WTC11 (cell line): Measurements from ENCODE around the gene TRIM44. TPM values are rescaled to one million over a fixed set of nuclear protein-coding genes. Genes with fewer than 3 reads are reported as not detected.

Experiments
- ATAC-seq: fragments of 200-7000 bp; cut with Tn5 transposase; 2 replicates; pipeline ENCODE4 v1.10.0; 2021; ENCODE audit warnings: mild to moderate bottlenecking, moderate library complexity
- CTCF ChIA-PET: fragments of 300-600 bp; sonication (Branson Sonifier 250); formaldehyde crosslinking; loops from one replicate; lab custom pipeline; 2021; ENCODE audit warnings: antibody characterized with exemption; lab: Charles Lee
- POLR2A ChIA-PET: fragments of 350-600 bp; sonication (Branson Sonifier 250); formaldehyde crosslinking; loops from one replicate; lab custom pipeline; 2021; ENCODE audit warnings: antibody characterized with exemption; lab: Charles Lee
- DNase-seq: peaks from one replicate; pipeline ENCODE4 v3.0.0; 2021; ENCODE audit warnings: low spot score
- H3K27ac Mint-ChIP-seq: 2 replicates; pipeline ENCODE4 v1.8.0; 2021; ENCODE audit warnings: mixed read lengths
- H3K27me3 Mint-ChIP-seq: 2 replicates; pipeline ENCODE4 v1.8.0; 2021; ENCODE audit warnings: low read depth, mild to moderate bottlenecking, moderate library complexity, mixed read lengths
- H3K36me3 Mint-ChIP-seq: 2 replicates; pipeline ENCODE4 v1.8.0; 2021; ENCODE audit warnings: mixed read lengths
- H3K4me1 Mint-ChIP-seq: 2 replicates; pipeline ENCODE4 v1.8.0; 2022; ENCODE audit warnings: mixed read lengths
- H3K4me3 Mint-ChIP-seq: 2 replicates; pipeline ENCODE4 v1.8.0; 2021; ENCODE audit warnings: mild to moderate bottlenecking, moderate library complexity, mixed read lengths
- H3K9me3 Mint-ChIP-seq: 2 replicates; pipeline ENCODE4 v1.8.0; 2021; ENCODE audit warnings: mixed read lengths
- EMX1 ChIP-seq: fragments of 250-450 bp; sonication (Bioruptor Pico); IDR thresholded peaks from 2 replicates; pipeline ENCODE4 v1.8.0; 2021; ENCODE audit warnings: mild to moderate bottlenecking
- GABPB1 ChIP-seq: sonication (generic); formaldehyde crosslinking; IDR thresholded peaks from 2 replicates; pipeline ENCODE4 v1.8.1; 2023; ENCODE audit warnings: mild to moderate bottlenecking, missing genetic modification reagents
- JUN ChIP-seq: sonication (generic); formaldehyde crosslinking; IDR thresholded peaks from 2 replicates; pipeline ENCODE4 v1.8.0; 2023; ENCODE audit warnings: mild to moderate bottlenecking, missing genetic modification reagents
- MYBL2 ChIP-seq: sonication (generic); formaldehyde crosslinking; IDR thresholded peaks from 2 replicates; pipeline ENCODE4 v1.8.1; 2023; ENCODE audit warnings: mild to moderate bottlenecking, moderate library complexity, missing genetic modification reagents
- NFATC4 ChIP-seq: fragments of 250-450 bp; sonication (Bioruptor Pico); IDR thresholded peaks from 2 replicates; pipeline ENCODE4 v1.9.0; 2021; ENCODE audit warnings: mild to moderate bottlenecking
- NFE2L1 ChIP-seq: sonication (generic); formaldehyde crosslinking; IDR thresholded peaks from 2 replicates; pipeline ENCODE4 v1.8.1; 2023; ENCODE audit warnings: missing genetic modification reagents
- NR3C1 ChIP-seq: sonication (generic); formaldehyde crosslinking; conservative IDR thresholded peaks from 2 replicates; pipeline ENCODE4 v1.8.1; 2023; ENCODE audit warnings: low read depth, mild to moderate bottlenecking, missing genetic modification reagents
- RELA ChIP-seq: sonication (generic); formaldehyde crosslinking; IDR thresholded peaks from 2 replicates; pipeline ENCODE4 v1.8.1; 2022; ENCODE audit warnings: missing genetic modification reagents, mild to moderate bottlenecking, borderline replicate concordance
- SMAD3 ChIP-seq: sonication (generic); formaldehyde crosslinking; IDR thresholded peaks from 2 replicates; pipeline ENCODE4 v1.8.0; 2022; ENCODE audit warnings: missing genetic modification reagents, mild to moderate bottlenecking, borderline replicate concordance
- SP1 ChIP-seq: sonication (generic); formaldehyde crosslinking; conservative IDR thresholded peaks from 2 replicates; pipeline ENCODE4 v1.8.1; 2022; ENCODE audit warnings: missing genetic modification reagents
- ZNF138 ChIP-seq: sonication (generic); formaldehyde crosslinking; conservative IDR thresholded peaks from 2 replicates; pipeline ENCODE4 v1.8.1; 2022; ENCODE audit warnings: mild to moderate bottlenecking, moderate library complexity, missing genetic modification reagents
- total RNA-seq: library from RNA; stranded (reverse); gene quantifications from 3 replicates; pipeline ENCODE4 v1.2.3, GENCODE V29; 2021
- TF ChIP-seq, protein P1 (sequence below): sonication (generic); formaldehyde crosslinking; conservative IDR thresholded peaks from 2 replicates; pipeline ENCODE4 v1.8.1; 2023; ENCODE audit warnings: mild to moderate bottlenecking, low read depth, missing genetic modification reagents, moderate library complexity
- TF ChIP-seq, protein P2 (sequence below): sonication (generic); formaldehyde crosslinking; IDR thresholded peaks from 2 replicates; pipeline ENCODE4 v1.8.0; 2023; ENCODE audit warnings: missing genetic modification reagents, mild to moderate bottlenecking, borderline replicate concordance
- TF ChIP-seq, protein P3 (sequence below): sonication (generic); formaldehyde crosslinking; IDR thresholded peaks from 2 replicates; pipeline ENCODE4 v1.8.1; 2022; ENCODE audit warnings: mild to moderate bottlenecking, moderate library complexity, missing genetic modification reagents
- TF ChIP-seq, protein P4 (sequence below): fragments of 250-450 bp; sonication (Bioruptor Pico); conservative IDR thresholded peaks from 2 replicates; pipeline ENCODE4 v1.9.0; 2021; ENCODE audit warnings: mild to moderate bottlenecking
- TF ChIP-seq, protein P5 (sequence below): sonication (generic); formaldehyde crosslinking; IDR thresholded peaks from 2 replicates; pipeline ENCODE4 v1.8.1; 2023; ENCODE audit warnings: mild to moderate bottlenecking, moderate library complexity, missing genetic modification reagents
- TF ChIP-seq, protein P6 (sequence below): sonication (generic); formaldehyde crosslinking; IDR thresholded peaks from 2 replicates; pipeline ENCODE4 v1.8.1; 2023; ENCODE audit warnings: mild to moderate bottlenecking, missing genetic modification reagents
- TF ChIP-seq, protein P7 (sequence below): sonication (generic); formaldehyde crosslinking; IDR thresholded peaks from 2 replicates; pipeline ENCODE4 v1.8.1; 2022; ENCODE audit warnings: low read depth, mild to moderate bottlenecking, moderate library complexity, missing genetic modification reagents, borderline replicate concordance
- TF ChIP-seq, protein P8 (sequence below): fragments of 250-450 bp; sonication (Bioruptor Pico); IDR thresholded peaks from 2 replicates; pipeline ENCODE4 v1.9.0; 2021; ENCODE audit warnings: moderate library complexity, mild to moderate bottlenecking, inconsistent platforms, borderline replicate concordance

The TRIM44 gene
- total RNA-seq, 1 experiment from 2014 or later, result 27.4 TPM

DNA sequence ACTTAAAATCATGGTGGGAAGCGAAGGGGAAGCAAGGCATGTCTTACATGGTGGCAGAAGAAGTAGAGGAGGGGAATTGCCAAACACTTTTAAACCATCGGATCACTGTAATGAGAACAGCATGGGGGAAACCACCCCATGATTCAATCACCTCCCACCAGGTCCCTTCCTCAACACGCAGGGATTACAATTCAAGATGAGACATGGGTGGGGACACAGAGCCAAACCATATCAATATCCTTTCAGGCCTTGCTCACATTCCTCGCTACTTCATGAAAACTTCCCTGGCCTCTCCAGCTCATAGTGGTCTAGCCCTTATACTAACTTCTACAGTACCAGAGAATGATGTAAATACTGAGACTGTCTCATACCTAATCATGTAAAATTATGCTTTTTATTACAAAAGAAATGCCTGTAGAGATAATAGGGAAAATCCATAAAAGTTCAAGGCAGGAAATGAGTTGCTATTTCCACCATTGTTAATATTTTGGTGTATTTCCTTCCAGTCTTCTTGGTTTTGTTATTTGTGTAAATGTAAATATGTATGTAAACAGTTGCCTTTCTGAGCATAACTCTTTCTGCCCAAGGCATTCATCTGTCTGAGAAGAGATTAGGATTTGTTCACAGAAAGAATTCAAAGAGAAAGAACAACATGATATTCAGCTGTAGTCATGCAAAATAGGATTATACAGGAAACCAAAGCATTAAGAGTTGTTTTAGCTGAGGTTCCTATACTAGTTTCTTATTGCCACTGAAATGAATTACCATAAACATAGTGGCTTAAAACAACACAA is 177.0 kb downstream of the TRIM44 start (continued):
- TF ChIP-seq, protein P1, sequence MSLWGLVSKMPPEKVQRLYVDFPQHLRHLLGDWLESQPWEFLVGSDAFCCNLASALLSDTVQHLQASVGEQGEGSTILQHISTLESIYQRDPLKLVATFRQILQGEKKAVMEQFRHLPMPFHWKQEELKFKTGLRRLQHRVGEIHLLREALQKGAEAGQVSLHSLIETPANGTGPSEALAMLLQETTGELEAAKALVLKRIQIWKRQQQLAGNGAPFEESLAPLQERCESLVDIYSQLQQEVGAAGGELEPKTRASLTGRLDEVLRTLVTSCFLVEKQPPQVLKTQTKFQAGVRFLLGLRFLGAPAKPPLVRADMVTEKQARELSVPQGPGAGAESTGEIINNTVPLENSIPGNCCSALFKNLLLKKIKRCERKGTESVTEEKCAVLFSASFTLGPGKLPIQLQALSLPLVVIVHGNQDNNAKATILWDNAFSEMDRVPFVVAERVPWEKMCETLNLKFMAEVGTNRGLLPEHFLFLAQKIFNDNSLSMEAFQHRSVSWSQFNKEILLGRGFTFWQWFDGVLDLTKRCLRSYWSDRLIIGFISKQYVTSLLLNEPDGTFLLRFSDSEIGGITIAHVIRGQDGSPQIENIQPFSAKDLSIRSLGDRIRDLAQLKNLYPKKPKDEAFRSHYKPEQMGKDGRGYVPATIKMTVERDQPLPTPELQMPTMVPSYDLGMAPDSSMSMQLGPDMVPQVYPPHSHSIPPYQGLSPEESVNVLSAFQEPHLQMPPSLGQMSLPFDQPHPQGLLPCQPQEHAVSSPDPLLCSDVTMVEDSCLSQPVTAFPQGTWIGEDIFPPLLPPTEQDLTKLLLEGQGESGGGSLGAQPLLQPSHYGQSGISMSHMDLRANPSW (CRISPR knock-in tag), result no peak
- no peak for TF ChIP-seq RELA
- TF ChIP-seq, protein P2, sequence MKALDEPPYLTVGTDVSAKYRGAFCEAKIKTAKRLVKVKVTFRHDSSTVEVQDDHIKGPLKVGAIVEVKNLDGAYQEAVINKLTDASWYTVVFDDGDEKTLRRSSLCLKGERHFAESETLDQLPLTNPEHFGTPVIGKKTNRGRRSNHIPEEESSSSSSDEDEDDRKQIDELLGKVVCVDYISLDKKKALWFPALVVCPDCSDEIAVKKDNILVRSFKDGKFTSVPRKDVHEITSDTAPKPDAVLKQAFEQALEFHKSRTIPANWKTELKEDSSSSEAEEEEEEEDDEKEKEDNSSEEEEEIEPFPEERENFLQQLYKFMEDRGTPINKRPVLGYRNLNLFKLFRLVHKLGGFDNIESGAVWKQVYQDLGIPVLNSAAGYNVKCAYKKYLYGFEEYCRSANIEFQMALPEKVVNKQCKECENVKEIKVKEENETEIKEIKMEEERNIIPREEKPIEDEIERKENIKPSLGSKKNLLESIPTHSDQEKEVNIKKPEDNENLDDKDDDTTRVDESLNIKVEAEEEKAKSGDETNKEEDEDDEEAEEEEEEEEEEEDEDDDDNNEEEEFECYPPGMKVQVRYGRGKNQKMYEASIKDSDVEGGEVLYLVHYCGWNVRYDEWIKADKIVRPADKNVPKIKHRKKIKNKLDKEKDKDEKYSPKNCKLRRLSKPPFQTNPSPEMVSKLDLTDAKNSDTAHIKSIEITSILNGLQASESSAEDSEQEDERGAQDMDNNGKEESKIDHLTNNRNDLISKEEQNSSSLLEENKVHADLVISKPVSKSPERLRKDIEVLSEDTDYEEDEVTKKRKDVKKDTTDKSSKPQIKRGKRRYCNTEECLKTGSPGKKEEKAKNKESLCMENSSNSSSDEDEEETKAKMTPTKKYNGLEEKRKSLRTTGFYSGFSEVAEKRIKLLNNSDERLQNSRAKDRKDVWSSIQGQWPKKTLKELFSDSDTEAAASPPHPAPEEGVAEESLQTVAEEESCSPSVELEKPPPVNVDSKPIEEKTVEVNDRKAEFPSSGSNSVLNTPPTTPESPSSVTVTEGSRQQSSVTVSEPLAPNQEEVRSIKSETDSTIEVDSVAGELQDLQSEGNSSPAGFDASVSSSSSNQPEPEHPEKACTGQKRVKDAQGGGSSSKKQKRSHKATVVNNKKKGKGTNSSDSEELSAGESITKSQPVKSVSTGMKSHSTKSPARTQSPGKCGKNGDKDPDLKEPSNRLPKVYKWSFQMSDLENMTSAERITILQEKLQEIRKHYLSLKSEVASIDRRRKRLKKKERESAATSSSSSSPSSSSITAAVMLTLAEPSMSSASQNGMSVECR (CRISPR knock-in tag), result no peak
- TF ChIP-seq, protein P3, sequence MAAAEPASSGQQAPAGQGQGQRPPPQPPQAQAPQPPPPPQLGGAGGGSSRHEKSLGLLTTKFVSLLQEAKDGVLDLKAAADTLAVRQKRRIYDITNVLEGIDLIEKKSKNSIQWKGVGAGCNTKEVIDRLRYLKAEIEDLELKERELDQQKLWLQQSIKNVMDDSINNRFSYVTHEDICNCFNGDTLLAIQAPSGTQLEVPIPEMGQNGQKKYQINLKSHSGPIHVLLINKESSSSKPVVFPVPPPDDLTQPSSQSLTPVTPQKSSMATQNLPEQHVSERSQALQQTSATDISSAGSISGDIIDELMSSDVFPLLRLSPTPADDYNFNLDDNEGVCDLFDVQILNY (CRISPR knock-in tag), result no peak

DNA sequence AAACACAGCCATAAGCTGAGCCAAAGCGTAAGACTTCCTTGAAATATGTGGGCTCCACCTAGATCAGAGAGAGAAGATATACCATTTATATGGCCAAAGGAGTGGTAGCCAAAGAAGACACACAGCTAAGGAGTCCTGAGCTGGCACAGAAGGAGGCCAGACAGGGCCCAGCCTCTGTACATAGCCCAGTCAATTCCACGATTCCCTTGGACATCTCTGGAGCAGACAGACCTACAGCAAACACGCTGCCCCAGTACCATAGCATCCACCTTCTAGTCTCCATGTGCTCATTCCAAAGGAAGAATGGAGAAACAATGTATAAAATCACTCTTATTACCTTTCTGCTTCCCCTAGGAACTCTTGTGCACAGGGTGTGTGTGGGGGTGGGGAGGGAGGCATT is 179.2 kb downstream of the TRIM44 start:
- Mint-ChIP-seq H3K36me3 (peaks cover 11% of the 10 kb centered on the region), H3K4me1 (no peaks in the 10 kb centered on the region), H3K4me3 (no peak overlapping the region), H3K27ac (no peak overlapping the region), H3K9me3 (peaks cover 33% of the 10 kb centered on the region), H3K27me3 (peaks cover 3% of the 10 kb centered on the region; the same call in 1 of the 2 replicates)
- ChIA-PET POLR2A (no interaction called here), CTCF (interaction anchor here (1.0 to 1.5 kb wide), 2 partner anchors 20 to 417 kb away, joined by 3 to 11 read pairs; no protein-coding TSS in a partner anchor)
- no peak for DNase-seq
- ATAC-seq, result no peak
- TF ChIP-seq, protein P4, sequence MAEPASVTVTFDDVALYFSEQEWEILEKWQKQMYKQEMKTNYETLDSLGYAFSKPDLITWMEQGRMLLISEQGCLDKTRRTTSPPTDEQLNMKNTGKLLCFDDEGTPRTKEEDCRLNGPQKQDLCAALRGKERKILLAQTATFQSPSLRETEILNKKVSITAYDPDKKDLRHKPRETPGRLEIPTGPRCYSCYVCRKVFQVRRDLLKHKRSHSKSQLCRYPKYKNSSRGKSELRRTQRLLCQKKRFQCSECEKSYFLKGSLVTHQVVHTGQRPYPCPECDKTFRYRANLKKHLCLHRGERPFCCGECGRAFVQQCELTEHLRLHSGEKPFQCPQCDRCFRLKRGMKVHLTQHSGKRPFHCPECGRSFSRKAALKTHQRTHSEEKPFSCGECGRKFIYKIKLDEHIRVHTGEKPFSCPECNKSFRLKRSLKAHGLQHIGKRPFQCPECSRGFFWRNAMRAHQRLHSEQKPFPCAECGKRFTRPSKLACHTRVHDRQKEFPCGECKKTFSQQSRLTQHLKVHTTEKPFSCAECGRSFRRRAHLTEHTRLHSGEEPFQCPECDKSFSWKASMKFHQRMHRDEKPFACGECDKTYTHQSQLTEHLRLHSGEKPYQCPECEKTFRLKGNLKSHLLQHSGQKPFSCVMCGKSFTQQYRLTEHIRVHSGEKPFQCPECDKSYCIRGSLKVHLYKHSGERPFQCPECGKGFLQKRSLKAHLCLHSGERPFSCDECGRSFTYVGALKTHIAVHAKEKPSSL (CRISPR knock-in tag), result no peak
- no peak for TF ChIP-seq SP1 (CRISPR knock-in tag)
- TF ChIP-seq ZNF138 (CRISPR knock-in tag), result no peak
- TF ChIP-seq JUN (CRISPR knock-in tag), result no peak
- no peak for TF ChIP-seq NFATC4 (CRISPR knock-in tag)
- no peak for TF ChIP-seq GABPB1 (CRISPR knock-in tag)
- TF ChIP-seq NR3C1 (CRISPR knock-in tag), result no peak
- no peak for TF ChIP-seq SMAD3 (CRISPR knock-in tag)
- TF ChIP-seq, protein P5, sequence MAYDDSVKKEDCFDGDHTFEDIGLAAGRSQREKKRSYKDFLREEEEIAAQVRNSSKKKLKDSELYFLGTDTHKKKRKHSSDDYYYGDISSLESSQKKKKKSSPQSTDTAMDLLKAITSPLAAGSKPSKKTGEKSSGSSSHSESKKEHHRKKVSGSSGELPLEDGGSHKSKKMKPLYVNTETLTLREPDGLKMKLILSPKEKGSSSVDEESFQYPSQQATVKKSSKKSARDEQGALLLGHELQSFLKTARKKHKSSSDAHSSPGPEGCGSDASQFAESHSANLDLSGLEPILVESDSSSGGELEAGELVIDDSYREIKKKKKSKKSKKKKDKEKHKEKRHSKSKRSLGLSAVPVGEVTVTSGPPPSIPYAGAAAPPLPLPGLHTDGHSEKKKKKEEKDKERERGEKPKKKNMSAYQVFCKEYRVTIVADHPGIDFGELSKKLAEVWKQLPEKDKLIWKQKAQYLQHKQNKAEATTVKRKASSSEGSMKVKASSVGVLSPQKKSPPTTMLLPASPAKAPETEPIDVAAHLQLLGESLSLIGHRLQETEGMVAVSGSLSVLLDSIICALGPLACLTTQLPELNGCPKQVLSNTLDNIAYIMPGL (CRISPR knock-in tag), result no peak
- TF ChIP-seq, protein P6, sequence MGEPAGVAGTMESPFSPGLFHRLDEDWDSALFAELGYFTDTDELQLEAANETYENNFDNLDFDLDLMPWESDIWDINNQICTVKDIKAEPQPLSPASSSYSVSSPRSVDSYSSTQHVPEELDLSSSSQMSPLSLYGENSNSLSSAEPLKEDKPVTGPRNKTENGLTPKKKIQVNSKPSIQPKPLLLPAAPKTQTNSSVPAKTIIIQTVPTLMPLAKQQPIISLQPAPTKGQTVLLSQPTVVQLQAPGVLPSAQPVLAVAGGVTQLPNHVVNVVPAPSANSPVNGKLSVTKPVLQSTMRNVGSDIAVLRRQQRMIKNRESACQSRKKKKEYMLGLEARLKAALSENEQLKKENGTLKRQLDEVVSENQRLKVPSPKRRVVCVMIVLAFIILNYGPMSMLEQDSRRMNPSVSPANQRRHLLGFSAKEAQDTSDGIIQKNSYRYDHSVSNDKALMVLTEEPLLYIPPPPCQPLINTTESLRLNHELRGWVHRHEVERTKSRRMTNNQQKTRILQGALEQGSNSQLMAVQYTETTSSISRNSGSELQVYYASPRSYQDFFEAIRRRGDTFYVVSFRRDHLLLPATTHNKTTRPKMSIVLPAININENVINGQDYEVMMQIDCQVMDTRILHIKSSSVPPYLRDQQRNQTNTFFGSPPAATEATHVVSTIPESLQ (CRISPR knock-in tag), result no peak
- TF ChIP-seq, protein P7, sequence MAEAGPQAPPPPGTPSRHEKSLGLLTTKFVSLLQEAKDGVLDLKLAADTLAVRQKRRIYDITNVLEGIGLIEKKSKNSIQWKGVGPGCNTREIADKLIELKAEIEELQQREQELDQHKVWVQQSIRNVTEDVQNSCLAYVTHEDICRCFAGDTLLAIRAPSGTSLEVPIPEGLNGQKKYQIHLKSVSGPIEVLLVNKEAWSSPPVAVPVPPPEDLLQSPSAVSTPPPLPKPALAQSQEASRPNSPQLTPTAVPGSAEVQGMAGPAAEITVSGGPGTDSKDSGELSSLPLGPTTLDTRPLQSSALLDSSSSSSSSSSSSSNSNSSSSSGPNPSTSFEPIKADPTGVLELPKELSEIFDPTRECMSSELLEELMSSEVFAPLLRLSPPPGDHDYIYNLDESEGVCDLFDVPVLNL (CRISPR knock-in tag), result no peak
- TF ChIP-seq, protein P8, sequence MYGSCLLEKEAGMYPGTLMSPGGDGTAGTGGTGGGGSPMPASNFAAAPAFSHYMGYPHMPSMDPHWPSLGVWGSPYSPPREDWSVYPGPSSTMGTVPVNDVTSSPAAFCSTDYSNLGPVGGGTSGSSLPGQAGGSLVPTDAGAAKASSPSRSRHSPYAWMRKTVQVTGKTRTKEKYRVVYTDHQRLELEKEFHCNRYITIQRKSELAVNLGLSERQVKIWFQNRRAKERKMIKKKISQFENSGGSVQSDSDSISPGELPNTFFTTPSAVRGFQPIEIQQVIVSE, result no peak
- no peak for TF ChIP-seq EMX1 (CRISPR knock-in tag)
- TF ChIP-seq NFE2L1 (CRISPR knock-in tag), result no peak
- TF ChIP-seq MYBL2, result no peak
